Sciatic nerve (tissue), 2 donors: ENCODE data around the gene TTC21A. TPM values are rescaled to one million over a fixed set of nuclear protein-coding genes. Genes with fewer than 3 reads are reported as not detected.

Experiments
- ATAC-seq: fragments of 200-7000 bp; cut with Tn5 transposase; one replicate; pipeline ENCODE4 v1.9.1; 2020; ENCODE audit warnings: mild to moderate bottlenecking, moderate library complexity
- DNase-seq: peaks from one replicate; pipeline ENCODE4 v3.0.0-alpha.2; 2020; ENCODE audit warnings: low spot score
- intact Hi-C: fragments of 100-400 bp; cut with DNase I; formaldehyde crosslinking; loops from one replicate; pipeline ENCODE4 v1.14.2; 2022
- total RNA-seq: library from RNA; stranded (reverse); fragmentation: NEBNext Ultra II Directional; extraction: Animal tissue kit (Norgen Biotek cat#: 25700); gene quantifications from one replicate; pipeline ENCODE4 v1.2.1, GENCODE V29; 2021
- donor health status: DM: no; HTN: no; CAD: no.
- donor health status: DM: no; HTN: no; CAD: no.

TTC21A gene
- total RNA-seq, 1 donor from 2014 or later, result 13.4 TPM

- intact Hi-C loops, result no loop called here
- DNase-seq, result no peak
- no peak for ATAC-seq
Measured at GRCh38 chr3:39095778-39096177, 11.7 kb upstream of the TTC21A start.

DNA sequence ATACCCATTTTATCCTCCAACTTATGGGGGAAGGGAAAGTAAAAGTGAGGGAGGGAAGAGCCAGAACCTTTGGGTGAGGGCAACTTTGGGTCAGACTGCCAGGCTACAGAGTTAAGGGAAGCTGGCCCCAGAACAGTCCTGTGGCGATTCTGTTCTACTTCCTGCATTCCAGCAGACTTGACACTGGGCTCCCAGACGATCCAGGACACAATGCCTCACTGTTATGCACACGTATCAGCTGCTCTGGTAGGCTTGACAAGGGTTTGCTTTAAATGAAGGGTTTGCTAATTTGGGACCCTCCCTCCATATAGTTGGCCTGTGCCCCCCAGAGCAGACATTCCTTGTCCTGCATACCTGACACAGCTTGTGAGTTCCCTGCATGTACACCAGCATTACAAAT is 10.7 kb upstream of the TTC21A start:
- DNase-seq (no peak), ATAC-seq (peak; percentile 66)
- intact Hi-C loops, result no loop called here

GRCh38 chr3:39097716-39098472 is 9.6 kb upstream of the TTC21A start:
- intact Hi-C loops, result no loop called here
- DNase-seq (no peak), ATAC-seq (peak; percentile 21)

- no peak for DNase-seq
- intact Hi-C loops, result no loop called here
- ATAC-seq, result no peak
Measured at GRCh38 chr3:39098473-39099000, 8.9 kb upstream of the TTC21A start.

DNA sequence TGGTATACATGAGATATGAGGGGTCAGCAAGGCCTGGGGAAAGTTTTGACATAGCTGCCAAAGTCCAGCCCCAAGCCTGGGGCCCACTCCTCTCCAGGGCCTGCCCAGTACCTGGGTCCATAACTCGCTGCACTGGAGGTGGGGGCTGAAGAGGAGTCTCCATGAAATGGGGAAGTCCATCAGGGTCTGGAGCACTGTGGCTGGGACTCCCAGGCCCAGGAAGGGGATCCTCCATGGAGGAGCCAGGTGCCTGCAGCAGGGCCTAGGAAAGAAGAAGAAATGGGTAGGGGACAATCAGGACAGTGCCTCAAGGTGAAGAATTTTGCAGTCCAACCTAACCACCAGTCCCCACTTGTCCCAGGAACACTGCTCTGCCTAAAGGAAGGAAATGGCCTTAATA is 8.2 kb upstream of the TTC21A start:
- no peak for ATAC-seq
- no peak for DNase-seq
- intact Hi-C loops, result no loop called here

- DNase-seq (no peak), ATAC-seq (no peak)
- intact Hi-C loops, result no loop called here
Measured at GRCh38 chr3:39099738-39100499, 7.6 kb upstream of the TTC21A start.

DNA sequence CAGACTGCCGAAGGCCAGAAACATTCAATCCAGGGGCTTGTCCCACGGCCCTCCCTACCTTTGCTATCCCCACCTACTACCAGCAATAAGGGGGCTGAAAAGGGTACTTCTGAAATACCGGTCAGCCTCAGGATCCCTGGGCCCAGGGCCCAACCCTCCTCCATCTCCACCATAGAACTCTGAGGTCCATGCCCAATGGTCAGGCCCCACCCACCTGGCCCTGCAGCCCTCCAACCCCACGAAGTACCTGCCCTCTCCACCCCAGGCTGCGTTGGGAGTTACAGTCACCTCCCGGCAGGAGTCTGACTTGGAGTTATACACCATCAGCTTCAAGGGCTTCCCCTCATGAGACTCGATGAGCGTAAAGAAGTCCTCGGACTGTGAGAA is 7.0 kb upstream of the TTC21A start:
- ATAC-seq, result no peak

GRCh38 chr3:39101022-39101689 is 6.3 kb upstream of the TTC21A start:
- ATAC-seq (peak; percentile 22), DNase-seq (no peak)
- intact Hi-C loops, result no loop called here

More for the DNA sequence above, 7.0 kb upstream of the TTC21A start:
- intact Hi-C loops, result no loop called here
- DNase-seq, result no peak

GRCh38 chr3:39102504-39103323 is 4.8 kb upstream of the TTC21A start:
- ATAC-seq, result no peak
- intact Hi-C loops, result no loop called here
- DNase-seq, result no peak

- ATAC-seq, result no peak
- intact Hi-C loops, result no loop called here
- DNase-seq, result no peak
Measured at GRCh38 chr3:39103324-39103693, 4.2 kb upstream of the TTC21A start.

- no peak for DNase-seq
- intact Hi-C loops, result no loop called here
- no peak for ATAC-seq
Measured at GRCh38 chr3:39103791-39104552, 3.5 kb upstream of the TTC21A start.

DNA sequence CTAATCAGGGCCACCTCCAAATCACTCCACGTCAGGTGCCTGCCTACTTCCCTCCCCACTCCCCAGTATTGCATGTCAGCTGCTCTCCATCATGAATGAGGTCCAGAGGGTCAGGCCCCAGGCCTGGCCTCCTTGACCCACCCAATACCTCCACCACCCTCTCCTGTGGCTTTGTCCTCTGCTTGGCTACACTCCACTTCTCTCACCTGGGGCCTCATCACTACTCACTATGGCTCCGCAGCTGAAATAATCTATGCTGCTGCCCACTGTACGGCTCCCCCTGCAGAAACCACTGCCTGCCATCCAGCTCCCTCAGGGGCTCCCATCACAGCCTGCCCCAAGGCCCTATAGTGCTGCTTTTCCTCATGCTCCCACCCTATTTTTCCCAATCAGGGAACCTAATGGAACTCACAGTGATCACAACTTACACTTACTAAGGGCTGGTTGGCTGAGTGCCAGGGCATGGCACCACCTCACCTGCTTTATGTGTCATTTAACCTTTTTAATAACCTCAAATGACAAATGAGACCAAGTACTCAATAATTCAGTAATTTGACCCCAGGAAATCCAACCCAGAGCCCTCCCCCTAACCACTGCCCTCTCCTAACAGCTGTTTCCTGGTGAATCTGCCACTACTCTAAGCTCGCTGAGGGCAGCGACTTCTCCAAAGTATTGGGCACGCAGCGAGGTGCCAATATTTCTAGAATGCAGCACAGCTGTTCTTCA is 2.4 kb upstream of the TTC21A start:
- DNase-seq, result no peak
- no peak for ATAC-seq
- intact Hi-C loops, result no loop called here

- no peak for ATAC-seq
Measured at GRCh38 chr3:39105687-39106063, 1.8 kb upstream of the TTC21A start.

GRCh38 chr3:39106281-39106811 is 1.1 kb upstream of the TTC21A start:
- intact Hi-C loops, result no loop called here
- ATAC-seq, result no peak
- no peak for DNase-seq

More at GRCh38 chr3:39105687-39106063, 1.8 kb upstream of the TTC21A start:
- no peak for DNase-seq
- intact Hi-C loops, result no loop called here

- intact Hi-C loops, result no loop called here
- peak; percentile 75 for DNase-seq
- peak; percentile 32 for ATAC-seq
Measured at GRCh38 chr3:39106851-39107387, 561 bp upstream of the TTC21A start.

- DNase-seq, result no peak
- ATAC-seq, result peak; percentile 4
- intact Hi-C loops, result no loop called here
Measured at GRCh38 chr3:39108200-39108710, 775 bp downstream of the TTC21A start.

GRCh38 chr3:39109086-39109485 is 1.6 kb downstream of the TTC21A start:
- intact Hi-C loops, result no loop called here
- no peak for ATAC-seq
- DNase-seq, result no peak
